ENCODE data around the gene MAMDC4. TPM values are rescaled to one million over a fixed set of nuclear protein-coding genes. Genes with fewer than 3 reads are reported as not detected.
A peak's percentile ranks its signal among the peaks of the same experiment; 100 is the strongest.

The MAMDC4 gene
- total RNA-seq, 6 experiments from 2014 or later: 2.3 to 3.4 (median 3.0) TPM

DNA sequence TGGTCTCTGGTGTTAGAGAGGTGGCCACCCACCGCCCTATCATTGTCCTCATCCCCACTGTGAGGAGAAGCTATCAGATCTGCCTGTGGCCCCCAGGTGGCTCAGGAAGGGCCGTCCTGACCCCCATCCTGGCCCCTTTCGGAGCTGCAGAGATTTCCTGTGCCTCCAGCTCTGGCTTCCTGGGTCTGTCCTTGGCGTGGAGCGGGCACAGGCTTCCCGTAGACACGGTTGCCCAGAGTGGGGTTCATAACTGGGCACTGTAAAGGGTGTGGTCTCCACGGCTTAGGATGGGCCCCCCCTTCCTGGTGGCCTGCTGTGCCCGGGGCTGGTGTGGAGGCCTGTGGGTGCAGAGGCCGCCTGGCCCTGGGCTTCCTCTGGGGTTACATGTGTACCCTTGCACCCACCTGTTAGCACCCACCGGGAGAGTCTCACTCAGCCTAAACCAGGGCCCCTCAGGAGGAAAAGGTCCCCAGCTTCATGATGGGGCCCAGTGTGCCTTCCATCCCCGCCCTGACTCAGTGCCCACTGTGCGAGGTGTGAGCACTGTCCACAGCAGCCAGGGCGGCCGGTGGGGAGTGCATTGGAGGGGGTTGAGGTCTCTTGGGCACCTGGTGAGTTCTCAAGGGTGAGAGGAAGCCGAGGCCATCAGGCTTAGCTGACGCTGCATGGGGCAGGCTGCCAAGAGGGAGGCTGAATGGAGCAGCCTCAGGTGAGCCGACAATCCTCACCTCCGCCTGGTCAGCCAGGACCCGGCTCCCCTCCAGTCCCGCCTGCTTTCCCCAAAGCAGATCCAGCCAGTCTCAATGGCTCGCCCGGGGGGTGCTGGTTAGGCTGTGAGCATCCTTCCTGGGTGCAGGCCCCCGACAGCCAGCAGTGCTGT lies 25.2 kb upstream of the MAMDC4 start:
- TF ChIP-seq, protein P1, sequence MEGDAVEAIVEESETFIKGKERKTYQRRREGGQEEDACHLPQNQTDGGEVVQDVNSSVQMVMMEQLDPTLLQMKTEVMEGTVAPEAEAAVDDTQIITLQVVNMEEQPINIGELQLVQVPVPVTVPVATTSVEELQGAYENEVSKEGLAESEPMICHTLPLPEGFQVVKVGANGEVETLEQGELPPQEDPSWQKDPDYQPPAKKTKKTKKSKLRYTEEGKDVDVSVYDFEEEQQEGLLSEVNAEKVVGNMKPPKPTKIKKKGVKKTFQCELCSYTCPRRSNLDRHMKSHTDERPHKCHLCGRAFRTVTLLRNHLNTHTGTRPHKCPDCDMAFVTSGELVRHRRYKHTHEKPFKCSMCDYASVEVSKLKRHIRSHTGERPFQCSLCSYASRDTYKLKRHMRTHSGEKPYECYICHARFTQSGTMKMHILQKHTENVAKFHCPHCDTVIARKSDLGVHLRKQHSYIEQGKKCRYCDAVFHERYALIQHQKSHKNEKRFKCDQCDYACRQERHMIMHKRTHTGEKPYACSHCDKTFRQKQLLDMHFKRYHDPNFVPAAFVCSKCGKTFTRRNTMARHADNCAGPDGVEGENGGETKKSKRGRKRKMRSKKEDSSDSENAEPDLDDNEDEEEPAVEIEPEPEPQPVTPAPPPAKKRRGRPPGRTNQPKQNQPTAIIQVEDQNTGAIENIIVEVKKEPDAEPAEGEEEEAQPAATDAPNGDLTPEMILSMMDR (IDR thresholded peaks at IDR 0.05): no peak
- Mint-ChIP-seq H3K9me3 (no peaks in the 10 kb centered on the region), H3K4me3 (no peak overlapping the region), H3K27me3 (ENCODE audit: insufficient read depth) (no peaks in the 10 kb centered on the region; the same call in 1 of the 2 replicates), H3K27ac (no peak overlapping the region), H3K4me1 (ENCODE audit: low read depth) (no peaks in the 10 kb centered on the region), H3K36me3 (ENCODE audit: low read depth) (no peaks in the 10 kb centered on the region)
- DNase-seq: no peak

DNA sequence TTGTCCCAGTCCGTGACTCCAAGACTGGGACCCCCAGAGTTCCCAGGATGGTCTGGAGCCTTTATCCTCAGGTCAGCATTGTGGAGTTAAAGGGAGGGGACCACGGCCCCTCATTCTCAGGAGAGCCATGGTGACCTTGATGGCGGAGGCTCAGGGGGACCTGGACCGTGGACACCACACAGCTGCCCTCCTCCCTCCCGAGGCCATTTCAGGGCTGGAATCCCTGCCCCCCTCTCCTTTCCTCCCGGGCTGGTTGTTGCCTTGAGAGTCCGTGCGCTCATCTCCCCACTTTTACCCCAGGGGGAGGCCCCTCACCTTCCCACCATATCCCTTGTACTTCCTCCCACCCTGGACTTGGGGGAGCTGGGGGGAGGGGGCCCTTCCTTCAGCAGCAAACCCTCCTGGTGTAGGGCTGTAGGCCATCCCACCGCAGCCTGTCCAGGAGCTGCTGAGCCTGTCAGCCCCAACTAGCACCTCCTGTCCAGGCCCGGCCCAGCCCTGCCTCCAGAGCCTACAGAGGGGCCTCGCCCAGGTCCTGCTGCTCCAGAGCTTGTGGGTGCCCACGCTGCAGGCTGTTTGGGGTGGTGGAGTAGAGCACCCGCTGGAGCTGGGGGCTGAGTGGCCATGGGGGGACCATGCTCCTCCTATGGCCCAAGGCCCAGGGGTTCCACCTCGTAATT lies 24.2 kb upstream of the MAMDC4 start:
- Mint-ChIP-seq H3K27me3 (ENCODE audit: insufficient read depth) (no peaks in the 10 kb centered on the region; the same call in none of the 2 replicates), H3K36me3 (ENCODE audit: low read depth) (no peaks in the 10 kb centered on the region), H3K4me3 (no peak overlapping the region), H3K4me1 (ENCODE audit: low read depth) (no peaks in the 10 kb centered on the region), H3K27ac (no peak overlapping the region), H3K9me3 (no peaks in the 10 kb centered on the region)
- no peak for DNase-seq
- TF ChIP-seq, protein P1 (IDR thresholded peaks at IDR 0.05): no peak

DNA sequence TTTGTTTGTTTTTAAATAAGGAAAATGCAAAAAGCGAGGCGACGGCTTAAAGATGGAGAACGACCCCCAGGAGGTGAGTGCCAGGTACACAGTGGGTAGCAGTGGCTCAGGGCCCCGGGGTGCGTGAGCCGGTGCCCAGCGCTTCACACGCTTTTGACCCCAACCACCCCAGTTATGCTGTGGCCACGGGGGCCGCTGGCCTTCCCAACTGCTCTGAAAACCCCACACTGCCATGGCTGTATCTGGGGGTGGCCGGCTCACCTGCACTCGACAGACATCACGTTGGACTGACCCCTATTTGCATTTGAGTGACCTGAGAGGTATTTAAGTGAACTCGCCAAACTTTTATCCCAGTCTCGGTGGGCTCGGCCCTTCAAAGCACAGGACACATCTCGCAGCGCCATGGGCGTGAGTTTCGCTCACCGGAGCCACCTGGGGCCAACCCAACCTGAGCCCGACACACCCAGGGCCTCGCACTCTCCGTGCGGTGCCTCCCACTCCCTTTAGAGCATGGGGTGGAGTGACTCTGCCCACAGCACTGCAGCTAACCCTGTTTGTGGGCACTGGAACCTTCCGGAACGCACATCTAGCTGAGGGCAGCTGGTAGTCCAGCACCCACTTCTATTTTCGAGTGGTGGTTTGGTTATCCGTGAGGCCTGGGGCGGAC lies 23.5 kb upstream of the MAMDC4 start:
- TF ChIP-seq, protein P1 (IDR thresholded peaks at IDR 0.05): no peak
- Mint-ChIP-seq H3K4me3 (no peak overlapping the region), H3K4me1 (ENCODE audit: low read depth) (no peaks in the 10 kb centered on the region), H3K27ac (no peak overlapping the region), H3K9me3 (no peaks in the 10 kb centered on the region), H3K27me3 (ENCODE audit: insufficient read depth) (no peaks in the 10 kb centered on the region; the same call in none of the 2 replicates), H3K36me3 (ENCODE audit: low read depth) (no peaks in the 10 kb centered on the region)
- DNase-seq: no peak

DNA sequence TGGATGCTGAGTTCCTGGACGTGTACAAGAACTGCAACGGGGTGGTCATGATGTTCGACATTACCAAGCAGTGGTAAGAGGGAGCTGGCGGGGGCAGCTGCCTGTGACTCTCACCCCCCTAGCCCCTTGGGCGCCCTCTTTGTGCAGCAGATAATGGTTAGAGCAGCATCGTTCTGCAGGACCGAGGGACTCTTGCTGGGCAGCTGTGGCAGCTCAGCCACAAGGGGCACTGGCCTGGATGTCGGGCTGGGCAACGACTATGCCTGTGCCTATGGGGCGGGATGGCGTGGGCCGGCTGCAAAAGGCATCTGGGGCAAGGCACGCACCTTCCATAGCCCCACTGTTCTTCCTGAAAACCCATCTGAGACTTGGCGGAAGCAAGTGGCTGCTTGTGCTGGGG lies 22.7 kb upstream of the MAMDC4 start:
- no peaks in the 10 kb centered on the region for H3K36me3 Mint-ChIP-seq (ENCODE audit: low read depth)
- no peaks in the 10 kb centered on the region for H3K9me3 Mint-ChIP-seq
- no peaks in the 10 kb centered on the region; the same call in none of the 2 replicates for H3K27me3 Mint-ChIP-seq (ENCODE audit: insufficient read depth)
- no peak overlapping the region for H3K27ac Mint-ChIP-seq
- H3K4me1 Mint-ChIP-seq (ENCODE audit: low read depth): no peaks in the 10 kb centered on the region
- TF ChIP-seq, protein P1 (IDR thresholded peaks at IDR 0.05): 0 out of 2 replicates have a peak, but pooled peaks have one; percentile 6
- no peak overlapping the region for H3K4me3 Mint-ChIP-seq
- DNase-seq: no peak

DNA sequence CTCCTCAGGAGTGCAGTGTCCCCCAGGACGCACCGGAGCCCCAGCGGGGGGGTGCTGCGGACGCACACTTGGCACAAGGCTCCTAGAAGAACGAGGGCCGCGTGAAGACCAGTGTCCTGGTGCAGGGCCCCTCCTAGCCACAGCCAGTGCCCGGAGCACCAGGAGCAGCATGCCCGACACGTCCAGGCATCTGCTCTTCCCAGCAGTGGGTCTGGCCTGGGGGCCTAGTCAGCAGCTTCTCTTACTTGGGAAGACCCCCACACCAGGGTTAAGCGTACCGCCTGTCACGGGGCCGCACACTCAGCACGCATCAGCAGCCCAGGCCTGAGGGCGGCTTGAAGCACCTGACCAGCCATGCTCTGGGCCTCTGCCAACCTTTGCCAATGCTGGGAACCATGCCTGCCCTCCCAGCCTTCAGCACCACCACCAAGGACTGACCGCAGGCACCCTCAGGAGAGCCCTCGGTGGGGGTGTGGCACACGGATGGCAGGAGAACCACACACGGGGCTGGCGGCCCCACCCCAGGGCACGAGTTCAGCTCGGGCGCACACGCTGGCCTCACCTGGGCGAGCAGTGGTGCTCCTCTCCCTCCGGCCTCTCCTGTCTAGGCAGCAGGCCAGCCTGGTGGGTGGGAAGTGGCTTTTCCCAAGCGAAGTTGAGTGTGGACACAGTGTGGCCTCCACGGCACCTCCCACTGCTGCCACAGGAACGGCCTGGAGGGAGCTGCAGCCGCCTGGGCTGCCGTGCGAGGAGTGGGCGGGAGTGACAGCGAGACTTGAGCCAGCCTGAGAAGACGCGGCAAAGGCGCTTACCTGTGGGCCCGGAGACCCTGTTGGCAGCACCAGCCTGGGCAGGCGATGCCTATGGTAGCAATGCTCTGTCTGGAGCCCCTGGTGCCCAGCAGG lies 21.9 kb upstream of the MAMDC4 start:
- H3K4me1 Mint-ChIP-seq (ENCODE audit: low read depth): no peaks in the 10 kb centered on the region
- no peaks in the 10 kb centered on the region for H3K9me3 Mint-ChIP-seq
- TF ChIP-seq, protein P1 (IDR thresholded peaks at IDR 0.05): no peak
- no peak for DNase-seq
- H3K36me3 Mint-ChIP-seq (ENCODE audit: low read depth): no peaks in the 10 kb centered on the region
- no peak overlapping the region for H3K27ac Mint-ChIP-seq
- H3K27me3 Mint-ChIP-seq (ENCODE audit: insufficient read depth): no peaks in the 10 kb centered on the region; the same call in none of the 2 replicates
- no peak overlapping the region for H3K4me3 Mint-ChIP-seq

Data from HFFc6 (cell line).